Coronary artery (tissue), 2 donors: ENCODE results near the gene RGS1.

Experiments used
- DNase-seq: peaks from one replicate; pipeline ENCODE4 v3.0.0-alpha.2; 2017; ENCODE audit warnings: low spot score
- H3K27ac ChIP-seq, 2 donors: fragments of 200-600 bp; sonication (generic); one replicate each; pipeline ENCODE4 v1.5.1; 2016 to 2019
- H3K4me3 ChIP-seq: fragments of 200-600 bp; sonication (generic); 2 replicates; pipeline ENCODE4 v1.5.1; 2016; ENCODE audit warnings: mild to moderate bottlenecking, moderate library complexity
- TF ChIP-seq, protein P1 (sequence below): fragments of 200-600 bp; sonication (generic); IDR thresholded peaks from one replicate; pipeline ENCODE4 v1.5.1; 2019; ENCODE audit warnings: antibody characterized with exemption

The RGS1 gene

DNA sequence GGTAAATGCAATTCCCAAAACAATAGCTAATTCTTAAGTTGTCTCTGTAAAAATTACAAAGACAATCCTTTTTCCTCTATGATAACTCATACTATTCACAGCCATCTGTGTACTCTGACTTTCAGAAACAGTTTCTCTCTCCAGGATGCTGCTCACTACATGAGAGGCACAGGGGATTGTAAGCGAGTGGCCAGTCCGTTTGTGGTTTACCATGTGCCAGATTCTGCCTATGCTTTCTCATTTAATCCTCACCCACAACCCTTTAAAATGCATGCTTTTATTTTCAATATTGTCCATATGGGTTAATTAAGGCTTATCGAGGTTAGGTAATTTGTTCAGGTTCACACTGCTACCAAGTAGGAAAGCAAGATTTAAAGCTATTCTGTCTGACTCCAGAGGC is 23.0 kb downstream of the RGS1 start:
- Histone ChIP-seq H3K4me3 (no peak overlapping the region), H3K27ac (no peak overlapping the region)
- TF ChIP-seq, protein P1, sequence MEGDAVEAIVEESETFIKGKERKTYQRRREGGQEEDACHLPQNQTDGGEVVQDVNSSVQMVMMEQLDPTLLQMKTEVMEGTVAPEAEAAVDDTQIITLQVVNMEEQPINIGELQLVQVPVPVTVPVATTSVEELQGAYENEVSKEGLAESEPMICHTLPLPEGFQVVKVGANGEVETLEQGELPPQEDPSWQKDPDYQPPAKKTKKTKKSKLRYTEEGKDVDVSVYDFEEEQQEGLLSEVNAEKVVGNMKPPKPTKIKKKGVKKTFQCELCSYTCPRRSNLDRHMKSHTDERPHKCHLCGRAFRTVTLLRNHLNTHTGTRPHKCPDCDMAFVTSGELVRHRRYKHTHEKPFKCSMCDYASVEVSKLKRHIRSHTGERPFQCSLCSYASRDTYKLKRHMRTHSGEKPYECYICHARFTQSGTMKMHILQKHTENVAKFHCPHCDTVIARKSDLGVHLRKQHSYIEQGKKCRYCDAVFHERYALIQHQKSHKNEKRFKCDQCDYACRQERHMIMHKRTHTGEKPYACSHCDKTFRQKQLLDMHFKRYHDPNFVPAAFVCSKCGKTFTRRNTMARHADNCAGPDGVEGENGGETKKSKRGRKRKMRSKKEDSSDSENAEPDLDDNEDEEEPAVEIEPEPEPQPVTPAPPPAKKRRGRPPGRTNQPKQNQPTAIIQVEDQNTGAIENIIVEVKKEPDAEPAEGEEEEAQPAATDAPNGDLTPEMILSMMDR = no peak
- DNase-seq = no peak

DNA sequence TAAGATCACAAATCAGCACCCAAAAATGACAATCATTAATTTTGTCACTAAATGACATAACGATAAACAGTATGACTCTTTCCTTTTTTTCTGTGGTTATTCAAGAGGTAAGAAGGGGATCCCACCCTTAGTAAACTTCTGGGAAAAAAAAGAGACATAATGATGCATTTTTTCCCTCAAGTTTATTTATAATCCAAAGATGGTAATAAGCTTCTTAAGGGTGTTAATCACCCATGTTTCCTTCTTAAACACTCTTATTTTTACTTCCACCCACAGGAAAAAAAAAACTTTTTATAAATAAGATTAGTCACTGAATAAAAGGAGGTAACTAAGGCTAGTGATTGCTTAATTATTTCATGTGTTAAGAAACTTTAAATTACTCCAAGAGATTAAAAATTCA is 24.7 kb downstream of the RGS1 start:
- TF ChIP-seq, protein P1 = no peak
- Histone ChIP-seq H3K27ac (no peak overlapping the region), H3K4me3 (no peak overlapping the region)
- DNase-seq = no peak

DNA sequence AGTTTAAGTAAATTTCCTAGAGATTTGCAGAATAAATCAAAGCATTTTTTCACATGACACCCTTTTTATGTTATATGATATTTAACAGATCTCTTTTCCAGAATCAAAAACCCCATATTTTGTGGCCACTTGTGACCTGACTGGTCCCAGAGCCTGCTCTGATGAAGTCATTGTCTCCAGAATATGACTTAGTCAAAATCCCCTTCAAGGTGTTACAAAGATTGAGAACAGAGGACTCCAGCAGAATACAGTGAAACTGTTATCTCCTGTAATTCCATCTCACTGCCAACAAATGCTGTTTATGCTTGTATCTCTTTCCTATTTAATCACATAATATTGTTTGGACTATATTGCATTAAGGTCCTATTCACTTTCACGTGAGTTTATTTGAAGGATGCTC is 25.6 kb downstream of the RGS1 start:
- DNase-seq = no peak
- Histone ChIP-seq H3K27ac (no peak overlapping the region), H3K4me3 (no peak overlapping the region)
- TF ChIP-seq, protein P1 = no peak

DNA sequence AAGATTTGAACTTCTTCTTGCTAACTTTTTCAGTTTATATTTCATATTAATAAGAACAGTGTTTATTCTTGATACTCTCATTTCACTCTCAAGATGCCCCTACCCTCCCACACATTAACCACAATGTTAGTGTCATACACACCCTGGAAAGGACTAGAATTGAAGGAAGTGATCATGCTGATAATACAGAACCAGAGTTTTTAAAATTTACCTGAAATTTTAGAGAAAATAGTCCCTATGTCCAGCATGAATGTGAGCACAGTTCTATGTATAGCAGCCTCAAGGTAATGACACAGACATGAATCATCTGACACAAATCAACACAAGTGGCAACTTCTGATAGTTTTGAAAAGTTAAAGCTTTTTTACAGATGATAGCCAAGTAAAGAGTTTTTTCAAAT is 26.0 kb downstream of the RGS1 start:
- H3K4me3 ChIP-seq = no peak overlapping the region
- TF ChIP-seq, protein P1 = no peak
- H3K27ac ChIP-seq = no peak overlapping the region
- no peak for DNase-seq

DNA sequence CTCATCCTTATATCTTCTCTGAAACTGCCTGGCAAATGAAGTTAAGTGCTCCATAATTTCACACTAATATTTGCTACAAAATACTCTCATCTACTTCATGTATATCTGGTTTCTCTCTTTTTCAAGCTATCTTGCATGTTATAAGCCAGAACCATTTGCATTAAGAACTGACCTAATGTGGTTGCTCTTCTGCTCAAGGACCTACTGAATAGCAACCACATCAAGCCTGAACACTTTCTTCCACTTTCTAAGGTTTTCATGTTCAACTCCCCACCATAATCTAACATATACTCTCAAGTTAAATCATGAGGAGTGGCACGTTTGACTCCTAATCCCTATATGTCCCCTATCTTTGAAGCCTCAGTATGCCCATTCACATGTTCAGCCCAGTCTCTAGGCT is 27.2 kb downstream of the RGS1 start:
- Histone ChIP-seq H3K27ac (no peak overlapping the region), H3K4me3 (no peak overlapping the region)
- TF ChIP-seq, protein P1 = no peak
- no peak for DNase-seq

DNA sequence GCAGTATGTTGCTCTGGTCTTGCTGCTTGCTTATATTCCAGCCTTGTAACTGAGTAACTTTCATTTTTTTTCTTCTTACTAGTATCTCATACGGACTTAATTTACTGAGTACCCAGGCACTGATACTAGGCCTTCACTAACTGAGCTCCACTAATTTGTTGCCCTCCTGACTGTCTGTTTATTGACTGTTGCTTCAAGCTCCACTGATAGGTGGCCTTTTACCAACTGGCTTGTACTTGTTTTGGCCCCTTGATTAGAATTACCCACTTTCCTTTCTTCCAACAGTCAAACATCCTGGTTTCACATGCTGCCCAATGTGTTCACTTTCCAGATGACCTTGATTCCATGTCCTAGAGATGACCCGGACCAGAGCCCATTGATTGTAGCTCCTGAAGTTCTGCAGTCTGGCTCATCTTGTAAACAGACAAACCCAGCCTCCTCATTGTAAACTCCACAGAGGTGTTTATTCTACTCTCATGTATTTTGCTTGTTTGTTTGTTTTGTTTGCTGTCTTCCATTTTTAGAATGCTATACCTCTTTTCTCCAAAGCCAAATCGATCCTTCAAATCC is 27.7 kb downstream of the RGS1 start:
- TF ChIP-seq, protein P1 = no peak
- DNase-seq = no peak
- no peak overlapping the region for H3K4me3 ChIP-seq
- H3K27ac ChIP-seq = no peak overlapping the region

DNA sequence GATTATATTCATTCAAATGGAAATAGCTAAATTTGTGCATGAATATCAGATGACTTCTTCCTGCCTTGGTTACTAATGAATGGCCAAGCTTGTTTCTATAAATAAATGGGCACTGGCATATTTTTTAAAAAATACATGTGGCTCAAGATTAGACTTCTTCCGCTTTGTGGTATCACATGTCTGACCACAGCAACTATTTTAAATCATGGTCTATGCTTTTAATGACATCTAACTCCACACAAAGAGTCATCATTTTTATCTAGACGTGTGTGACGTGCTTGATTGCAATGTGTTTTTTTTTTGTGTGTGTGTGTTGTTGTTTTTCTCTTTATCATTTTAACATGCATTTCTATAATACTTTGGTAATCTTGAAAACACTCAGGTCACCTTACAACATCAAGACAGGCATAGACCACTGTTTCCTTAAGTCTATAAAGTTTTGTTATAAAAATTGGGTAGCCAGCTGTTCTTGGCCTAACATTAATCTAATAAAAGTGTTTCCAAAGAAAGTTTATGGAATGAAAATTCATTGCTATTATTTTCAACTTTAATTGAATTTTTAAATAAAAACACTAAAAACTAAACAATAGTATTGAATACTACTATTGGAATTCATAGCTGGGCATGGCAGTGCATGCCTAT is 29.5 kb downstream of the RGS1 start:
- no peak for DNase-seq
- Histone ChIP-seq H3K4me3 (no peak overlapping the region), H3K27ac (no peak overlapping the region)
- TF ChIP-seq, protein P1 = no peak
